Colonic mucosa (tissue), 2 donors: Measurements from ENCODE around the gene FAHD2B. TPM values are rescaled to one million over a fixed set of nuclear protein-coding genes. Genes with fewer than 3 reads are reported as not detected.

ENCODE experiments used
- total RNA-seq, 2 donors: library from RNA; stranded (reverse); fragmentation: NEBNext Ultra II Directional in 1 of 2; extraction: Animal tissue kit (Norgen Biotek cat#: 25700) in 1 of 2; gene quantifications; one replicate each; pipeline ENCODE4 v1.2.1, GENCODE V29; 2021
- donor health status: DM: no; HTN: no; CAD: no.
- donor health status: DM: no; HTN: no; CAD: no.

The FAHD2B gene
- total RNA-seq, 2 donors from 2014 or later = 5.0 to 6.2 TPM

Other genes starting within 250 kb of the FAHD2B start
- 10 to 100 TPM; 12.4 to 18.7 TPM for gene ANKRD39, start 236.9 kb downstream of the FAHD2B start, total RNA-seq
- 10 to 100 TPM; 13.0 to 17.2 TPM for gene SEMA4C, start 224.8 kb downstream of the FAHD2B start, total RNA-seq
- gene FAM178B, start 108.3 kb downstream of the FAHD2B start, total RNA-seq = under 1 TPM in 1 of 2 donors, not detected in 1; 0.84 TPM
- 10 to 100 TPM; 16.6 to 22.1 TPM for gene ANKRD36, start 18.3 kb upstream of the FAHD2B start, total RNA-seq